ENCODE data around the gene VPS16. TPM values are rescaled to one million over a fixed set of nuclear protein-coding genes. Genes with fewer than 3 reads are reported as not detected.

The VPS16 gene
- total and polyA plus RNA-seq, 2 of the 8 experiments (the other 6 are each of a cell fraction or from before 2014, with no cell fraction given): 23.8 to 25.9 TPM

DNA sequence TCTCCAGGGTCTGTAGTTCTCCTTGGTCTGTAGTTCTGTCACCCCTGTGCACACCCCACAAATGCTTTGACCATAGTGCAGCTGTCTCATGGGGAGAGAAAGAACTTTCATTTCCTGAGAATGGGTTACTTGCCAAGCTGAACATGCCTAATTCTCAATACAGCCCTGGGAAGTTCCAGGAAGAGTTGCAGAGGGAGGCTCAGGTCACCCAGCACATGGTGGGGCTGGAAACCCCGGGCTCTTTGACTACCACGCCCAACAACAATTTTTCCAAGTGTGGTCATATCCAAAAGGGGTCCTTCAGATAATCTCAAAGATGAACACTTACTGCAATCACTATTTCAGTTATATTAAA lies 30.5 kb downstream of the VPS16 start:
- Histone ChIP-seq H4K8ac (ENCODE audit: extremely low read depth, insufficient read depth, low read length) (no peak overlapping the region), H2BK20ac (ENCODE audit: low read length) (no peak overlapping the region), H2AFZ (ENCODE audit: low read length) (no peak overlapping the region), H3K14ac (ENCODE audit: insufficient read length) (no peak overlapping the region), H3K4me3 (ENCODE audit: extremely low read depth in 1 of 4, insufficient read depth in 2 of 4, low read depth in 3 of 4, low read length in 4 of 4) (no peak overlapping the region), H2BK120ac (replicated peaks; ENCODE audit: low read depth, low read length) (no peak overlapping the region), H2BK12ac (ENCODE audit: low read depth, low read length) (no peak overlapping the region), H4K20me1 (replicated peaks in 1 of 2; ENCODE audit: control insufficient read depth in 1 of 2, insufficient read depth in 2 of 2, low read length in 2 of 2) (peaks cover 2 to 8% of the 10 kb centered on the region in 2 experiments), H3K27me3 (replicated peaks in 1 of 4; ENCODE audit: control insufficient read depth in 3 of 4, extremely low read depth in 1 of 4, insufficient read depth in 3 of 4, low read length in 3 of 4) (peaks cover 0 to 24% (median 14%) of the 10 kb centered on the region in 4 experiments; a peak in 5 of 7 replicates), H3K27ac (ENCODE audit: low read depth, low read length) (no peak overlapping the region), H4K5ac (ENCODE audit: insufficient read length, low read depth, low read length) (no peak overlapping the region), H3K79me1 (ENCODE audit: low read depth, low read length) (0 out of 2 replicates have a peak, but pooled peaks cover 4% of the 10 kb centered on the region), H3K9me3 (ENCODE audit: insufficient read depth in 2 of 2, low read depth in 1 of 2, low read length in 1 of 2) (no peaks in the 10 kb centered on the region), H2BK5ac (ENCODE audit: low read depth, low read length) (no peak overlapping the region), H3K23ac (ENCODE audit: insufficient read length) (no peak overlapping the region), H3K4me2 (ENCODE audit: insufficient read depth in 1 of 2, low read depth in 2 of 2, low read length in 2 of 2) (no peak overlapping the region; a peak in 1 of 4 replicates), H2BK15ac (ENCODE audit: low read length) (no peak overlapping the region), H3K56ac (replicated peaks; ENCODE audit: insufficient read length, low read depth, low read length) (no peak overlapping the region), H3K9ac (replicated peaks in 1 of 4; ENCODE audit: extremely low read depth in 1 of 4, low read depth in 3 of 4, low read length in 3 of 4) (no peak overlapping the region), H2AK5ac (ENCODE audit: low read depth, low read length) (no peak overlapping the region), H3K23me2 (ENCODE audit: low read depth, low read length) (peaks cover 12% of the 10 kb centered on the region), H4K91ac (replicated peaks; ENCODE audit: insufficient read length, low read length) (no peak overlapping the region), H3K79me2 (ENCODE audit: control insufficient read depth in 1 of 2, insufficient read depth in 2 of 2, low read length in 2 of 2) (peaks cover 0 to 23% of the 10 kb centered on the region in 2 experiments; a peak in 2 of 4 replicates), H3K36me3 (ENCODE audit: control insufficient read depth in 2 of 4, insufficient read depth in 4 of 4, low read length in 3 of 4) (0 out of 8 replicates have a peak, but pooled peaks cover 0 to 3% (median 0%) of the 10 kb centered on the region in 4 experiments), H3K4ac (replicated peaks; ENCODE audit: insufficient read length, low read depth, low read length) (no peak overlapping the region), H3K4me1 (replicated peaks in 1 of 4; ENCODE audit: control insufficient read depth in 3 of 4, insufficient read depth in 4 of 4, low read length in 3 of 4) (peaks cover 0 to 7% (median 4%) of the 10 kb centered on the region in 4 experiments; a peak in 6 of 7 replicates), H3K18ac (ENCODE audit: extremely low read depth, low read length) (no peak overlapping the region)
- FAIRE-seq: no peak
- 75% methylated on average over 2 of the region's 2 CpGs; no CpG with 5 or more reads in 1 of the 2 experiments for WGBS, 2 experiments (ENCODE audit: extremely low coverage in 1 of 2, insufficient coverage in 1 of 2, insufficient read length in 1 of 2, insufficient replicate concordance in 2 of 2, low coverage in 1 of 2, low lambda C conversion rate in 2 of 2, missing lambda C conversion rate in 1 of 2)
- CTCF ChIA-PET (ENCODE audit: partially characterized antibody): interaction anchor here (0.7 to 1.4 kb wide), 2 partner anchors 10 to 84 kb away, joined by 3 to 5 read pairs; no protein-coding TSS in a partner anchor
- DNase-seq (ENCODE audit: low read depth in 1 of 2, low spot score in 2 of 2): no peak
- POLR2A ChIA-PET (ENCODE audit: partially characterized antibody): interaction anchor here (1.3 to 2.3 kb wide), 2 partner anchors 10 to 77 kb away, joined by 3 to 12 read pairs; no protein-coding TSS in a partner anchor
- TF ChIP-seq FOSL1 (IDR thresholded peaks at IDR 0.05; ENCODE audit: insufficient read depth, low read depth, low read length) (no peak), YY1 (IDR thresholded peaks at IDR 0.05; ENCODE audit: low read depth, low read length) (no peak), PHF8 (conservative IDR thresholded peaks at IDR 0.05; ENCODE audit: low read depth, low read length) (no peak), RXRA (IDR thresholded peaks at IDR 0.05; ENCODE audit: insufficient read depth, low read depth, low read length) (no peak)
